AML-193 (cell line): Measurements from ENCODE around the gene ZNF730.
"Not testable (repeated sequence)": the region's sequence is repeated elsewhere in the genome, so short reads cannot be mapped to it uniquely, and the experiment has no call there.

Experiments used
- DNase-seq, 2 experiments: peaks; one replicate each; lab custom pipeline; 2025; lab: John Stamatoyannopoulos, UW

Gene ZNF730

DNA sequence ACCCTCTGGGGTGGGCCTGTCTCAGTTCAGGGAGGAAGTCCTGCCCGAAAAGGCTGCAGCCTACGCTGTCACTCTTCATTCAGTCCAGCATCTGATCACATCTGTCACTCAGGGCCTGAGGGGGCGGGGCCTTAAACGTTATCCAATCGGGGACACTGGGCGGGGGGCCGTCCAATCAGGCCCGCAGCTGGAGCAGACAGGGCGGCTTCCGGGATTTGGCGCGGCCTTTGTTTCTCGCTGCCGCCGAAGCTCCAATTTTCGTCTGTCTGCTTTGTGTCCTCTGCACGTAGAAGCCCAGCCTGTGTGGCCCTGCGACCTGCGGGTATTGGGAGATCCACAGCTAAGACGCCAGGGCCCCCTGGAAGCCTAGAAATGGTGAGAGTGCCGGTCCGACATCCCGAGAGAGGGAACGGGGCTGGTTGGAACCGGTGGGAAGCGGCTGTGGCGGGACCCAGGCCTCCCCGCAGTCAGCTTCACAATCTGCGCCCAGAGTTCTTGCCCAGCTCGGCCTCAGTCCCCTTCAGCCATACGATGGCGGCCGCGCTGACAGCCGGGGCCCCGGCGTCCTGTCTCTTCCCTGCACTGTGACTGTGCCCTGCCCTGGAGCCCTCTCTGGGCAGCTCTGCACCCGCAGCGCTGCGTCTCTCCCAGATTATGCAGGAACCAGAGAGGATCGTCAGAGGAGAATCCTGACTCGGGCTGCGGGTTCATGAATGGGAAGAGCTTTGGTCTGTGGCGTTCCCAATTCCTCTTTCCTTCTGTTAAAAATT, at the start of gene ZNF730:
TSS of gene ZNF730 (plus strand) at position 224 of the 770 bp plus-strand sequence. CDS start at position 373, 149 bp downstream.
- peak; percentile 44 to 54 for DNase-seq

DNA sequence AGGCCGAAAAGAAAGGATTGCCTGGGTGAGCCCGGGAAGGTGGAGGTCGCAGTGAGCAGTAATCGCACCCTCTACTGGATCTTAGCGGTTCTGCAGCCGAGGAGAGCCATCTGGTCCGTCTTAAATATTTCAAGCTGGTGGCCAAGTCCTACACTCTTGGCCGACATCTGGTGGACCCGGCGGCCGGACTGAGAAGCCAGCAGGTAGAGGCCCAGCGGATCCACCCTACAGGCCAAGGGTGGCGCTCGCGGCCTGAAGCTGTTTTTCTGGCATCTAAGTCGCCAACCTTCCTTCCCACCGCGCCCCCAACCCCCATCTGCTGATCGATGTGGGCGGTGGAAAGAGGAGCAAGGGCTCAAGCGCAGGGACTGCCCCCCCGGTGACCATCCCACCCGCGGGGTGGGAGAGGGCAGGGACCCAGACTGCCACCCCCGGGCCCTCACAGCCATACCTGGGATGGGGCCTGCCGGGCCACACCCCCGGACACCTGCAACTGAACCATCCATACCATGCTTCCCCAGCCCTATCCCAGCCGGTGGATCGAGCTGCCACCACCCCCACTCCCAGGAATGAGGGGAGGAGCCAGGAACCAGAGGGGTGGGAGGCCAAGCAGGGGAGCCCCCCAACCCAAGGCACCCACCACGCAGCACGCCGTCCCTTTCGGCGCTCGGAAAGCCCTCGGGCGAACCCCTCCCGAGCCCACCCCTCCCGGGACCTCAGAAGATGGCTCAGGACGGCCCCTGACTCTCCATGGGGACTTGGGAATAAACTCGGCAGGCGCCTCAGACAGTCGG, 46.3 kb upstream of the ZNF730 start:
- DNase-seq: no peak

DNA sequence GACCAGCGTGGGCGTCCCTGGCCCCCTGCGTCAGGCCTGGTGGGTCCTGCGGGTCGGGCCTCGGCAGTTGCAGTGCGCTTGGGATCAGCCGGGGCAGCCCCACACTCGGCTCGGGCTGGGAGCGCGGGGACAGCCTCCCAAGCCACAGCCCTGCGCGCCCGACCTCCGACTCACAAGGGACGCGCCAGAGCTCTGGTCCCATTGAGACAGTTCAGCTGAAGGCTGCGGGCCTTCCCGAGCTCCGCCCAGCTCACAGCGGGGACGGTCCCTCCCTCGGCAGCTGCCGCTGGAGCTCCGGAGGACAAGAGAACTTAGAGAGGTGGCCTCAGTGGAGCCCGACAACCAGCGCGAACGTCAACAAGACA, 45.7 kb upstream of the ZNF730 start:
- no peak for DNase-seq

DNA sequence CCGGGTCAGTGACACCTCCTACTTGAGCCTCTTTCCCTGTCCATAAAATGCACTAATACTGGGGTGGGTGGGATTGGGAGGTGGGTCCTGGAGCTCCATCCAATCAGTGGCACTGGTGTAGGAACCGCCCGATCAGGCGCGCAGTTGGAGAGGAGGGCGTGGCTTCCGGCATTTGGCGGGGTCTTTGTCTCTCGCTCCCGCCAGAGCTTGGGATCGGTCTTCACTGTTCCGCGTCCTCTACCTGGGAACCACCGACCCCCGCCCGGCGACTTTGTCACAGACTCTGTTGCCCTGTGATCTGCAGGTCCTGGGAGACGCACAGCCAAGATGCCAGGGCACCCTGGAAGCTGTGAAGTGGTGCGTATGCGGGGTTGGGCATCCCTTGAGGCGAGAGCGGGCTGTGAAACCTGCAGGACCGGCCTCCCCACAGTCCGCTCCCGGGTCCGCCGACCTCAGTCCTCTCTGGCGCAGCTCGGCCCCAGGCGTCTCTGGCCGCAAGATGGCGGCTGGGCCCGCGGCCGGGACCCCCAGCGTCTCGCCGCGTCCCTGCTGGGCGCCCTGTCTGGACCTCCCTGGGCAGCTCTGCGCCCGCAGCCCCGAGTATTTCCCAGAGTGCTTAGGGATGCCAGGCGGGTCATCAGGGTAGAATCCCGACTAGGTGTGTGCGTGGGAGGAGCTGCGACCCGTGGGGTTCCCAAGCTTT, 41.6 kb upstream of the ZNF730 start:
- DNase-seq: no peak

DNA sequence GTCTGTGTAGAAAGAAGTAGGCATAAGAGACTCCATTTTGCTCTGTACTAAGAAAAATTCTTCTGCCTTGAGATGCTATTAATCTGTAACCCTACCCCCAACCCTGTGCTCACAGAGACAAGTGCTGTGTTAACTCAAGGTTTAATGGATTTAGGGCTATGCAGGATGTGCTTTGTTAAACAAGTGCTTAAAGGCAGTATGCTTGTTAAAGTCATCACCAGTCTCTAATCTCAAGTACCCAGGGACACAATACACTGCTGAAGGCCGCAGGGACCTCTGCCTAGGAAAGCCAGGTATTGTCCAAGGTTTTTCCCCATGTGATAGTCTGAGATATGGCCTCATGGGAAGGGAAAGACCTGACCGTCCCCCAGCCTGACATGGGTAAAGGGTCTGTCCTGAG, 39.0 kb upstream of the ZNF730 start:
- not testable (repeated sequence) for DNase-seq

DNA sequence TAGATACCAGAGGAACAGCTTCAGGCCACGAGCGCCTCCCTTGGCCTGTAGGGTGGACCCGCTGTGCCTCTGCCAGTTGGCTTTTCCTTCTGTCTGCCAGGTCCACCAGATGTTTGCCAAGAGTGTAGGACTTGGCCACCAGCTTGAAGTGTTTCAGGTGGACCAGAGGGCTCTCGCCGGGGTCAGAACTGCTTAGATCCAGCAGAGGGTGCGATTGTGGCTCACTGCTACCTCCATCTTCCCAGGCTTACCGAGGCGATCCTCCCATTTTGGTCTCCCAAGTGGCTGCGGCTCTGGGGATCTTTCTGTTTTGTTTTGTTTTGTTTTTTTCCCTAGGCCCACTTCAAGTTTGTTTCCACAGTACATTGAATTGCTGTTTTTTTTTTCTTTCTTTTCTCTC, 23.0 kb upstream of the ZNF730 start:
- DNase-seq: no peak

DNA sequence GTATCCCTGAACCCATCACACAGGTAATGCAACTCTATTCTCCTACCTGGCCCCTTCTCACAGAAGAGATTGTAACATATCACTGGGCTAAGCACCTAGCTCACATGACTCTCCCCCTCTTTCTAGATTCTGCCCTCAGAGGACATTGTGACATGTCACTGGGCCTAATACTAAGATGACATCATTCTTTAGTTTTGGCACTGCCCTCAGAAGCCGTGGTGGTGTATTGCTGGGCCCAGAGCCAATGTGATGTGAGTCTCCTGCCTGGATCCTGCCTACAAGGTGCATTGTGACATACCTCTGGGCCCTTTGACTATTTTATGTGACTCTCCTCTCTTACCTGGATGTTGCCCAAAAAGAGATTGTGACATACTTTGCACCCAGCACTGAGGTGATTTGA, 21.4 kb upstream of the ZNF730 start:
- DNase-seq: no peak

DNA sequence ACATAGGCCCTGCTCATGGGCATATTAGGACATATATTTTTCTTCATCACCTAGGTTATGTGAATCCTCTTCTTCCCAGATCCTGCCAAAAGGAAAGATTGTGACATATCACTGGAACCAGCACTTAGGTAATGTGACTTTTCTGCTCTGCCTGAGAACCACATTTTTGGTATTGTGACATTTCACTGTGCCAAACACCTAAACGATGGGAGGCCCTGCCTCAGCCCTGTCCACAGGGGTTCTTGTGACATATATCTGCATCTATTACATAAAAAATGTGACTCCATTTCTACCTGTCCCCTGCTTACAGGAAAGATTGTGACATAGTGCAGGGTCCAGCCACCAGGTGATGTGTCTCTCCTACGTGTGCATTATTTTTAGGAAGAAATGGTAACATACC, 18.5 kb upstream of the ZNF730 start:
- no peak for DNase-seq

DNA sequence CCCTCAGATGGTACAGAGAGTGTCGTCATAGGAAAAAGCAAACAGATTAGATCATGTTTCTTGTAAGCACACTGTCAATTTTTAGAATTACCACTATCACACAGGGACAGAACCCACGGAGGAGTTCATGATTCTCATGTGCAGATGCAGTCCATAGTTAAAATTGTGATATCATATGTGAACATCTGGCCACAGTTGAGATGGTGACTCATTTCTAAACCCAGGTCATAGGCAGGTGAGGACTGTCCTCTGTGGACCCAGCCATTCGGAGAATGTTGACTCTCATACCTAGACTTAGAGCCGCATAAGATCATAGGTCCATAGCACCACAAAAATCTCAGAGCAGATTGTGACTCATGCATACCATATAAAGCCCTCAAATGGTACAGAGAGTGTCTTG, 17.8 kb upstream of the ZNF730 start:
- no peak for DNase-seq

DNA sequence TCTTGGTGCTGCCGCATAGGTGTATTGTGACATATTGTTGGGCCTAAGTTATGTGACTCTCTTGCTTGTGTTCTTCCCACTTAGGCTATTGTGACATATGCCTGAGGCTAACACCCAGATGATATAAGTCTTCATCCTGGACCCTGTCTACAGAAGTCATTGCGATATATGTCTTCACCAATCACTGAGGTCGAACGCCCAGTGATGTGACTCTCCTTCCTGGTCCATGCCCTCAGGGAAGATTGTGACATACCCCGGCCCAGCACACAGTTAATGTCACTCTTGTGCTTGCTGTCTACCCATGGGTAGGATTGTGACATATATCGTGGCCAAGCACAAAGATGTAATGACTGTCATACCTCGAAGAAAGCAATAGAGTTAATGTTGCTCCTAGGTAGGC, 16.9 kb upstream of the ZNF730 start:
- DNase-seq: peak; percentile 45 to 46

DNA sequence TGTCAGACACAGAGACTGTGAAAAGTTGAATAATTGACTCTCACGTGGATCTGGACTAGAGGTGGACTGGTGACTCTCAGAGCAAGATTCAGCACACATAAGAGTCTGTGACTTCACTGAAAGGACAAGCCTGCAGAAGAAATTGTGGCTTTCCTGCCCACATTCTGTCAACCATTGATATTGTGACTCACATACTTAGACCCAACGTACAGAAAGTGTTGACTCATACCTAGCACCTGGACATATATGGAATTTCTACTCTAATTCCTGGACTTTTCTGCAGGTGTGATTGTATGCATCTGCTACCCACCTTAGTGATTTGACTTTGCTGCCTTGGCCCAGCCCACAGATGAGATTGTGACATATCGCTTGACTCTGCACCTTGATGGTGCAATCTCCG, 15.6 kb upstream of the ZNF730 start:
- DNase-seq: no peak

DNA sequence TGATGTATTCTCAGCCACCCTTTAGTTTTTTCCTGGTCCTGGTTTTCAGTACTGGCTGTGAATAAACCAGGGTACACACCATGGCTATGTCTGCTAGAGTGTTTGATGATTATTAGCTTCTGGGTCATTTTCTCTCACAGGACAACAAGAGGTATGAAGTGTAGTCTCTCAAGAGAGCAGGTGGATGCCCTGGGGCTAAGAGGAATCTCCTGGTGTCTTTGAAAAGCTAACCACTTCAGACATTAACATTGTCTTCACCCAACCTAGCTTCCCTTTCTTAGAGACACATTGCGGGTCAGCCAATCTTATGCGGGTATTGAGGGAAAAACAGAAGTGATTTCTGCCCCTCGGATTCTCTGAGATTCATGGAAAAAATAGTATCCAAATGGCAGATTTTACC, 1.6 kb downstream of the ZNF730 start:
- DNase-seq: no peak

DNA sequence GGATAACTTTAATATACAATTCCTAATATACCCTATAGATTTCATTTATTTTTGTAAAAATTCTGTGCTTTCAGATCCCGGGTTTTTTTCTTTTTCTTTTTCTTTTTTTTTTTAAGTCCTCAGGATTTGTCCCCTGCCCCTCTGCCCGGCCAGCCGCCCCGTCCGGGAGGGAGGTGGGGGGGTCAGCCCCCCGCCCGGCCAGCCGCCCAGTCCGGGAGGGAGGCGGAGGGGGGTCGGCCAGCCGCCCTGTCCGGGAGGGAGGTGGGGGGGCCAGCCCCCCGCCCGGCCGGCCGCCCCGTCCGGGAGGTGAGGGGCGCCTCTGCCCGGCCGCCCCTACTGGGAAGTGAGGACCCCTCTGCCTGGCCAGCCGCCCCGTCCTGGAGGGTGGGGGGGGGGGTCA, 17.4 kb downstream of the ZNF730 start:
- not testable (repeated sequence) for DNase-seq

DNA sequence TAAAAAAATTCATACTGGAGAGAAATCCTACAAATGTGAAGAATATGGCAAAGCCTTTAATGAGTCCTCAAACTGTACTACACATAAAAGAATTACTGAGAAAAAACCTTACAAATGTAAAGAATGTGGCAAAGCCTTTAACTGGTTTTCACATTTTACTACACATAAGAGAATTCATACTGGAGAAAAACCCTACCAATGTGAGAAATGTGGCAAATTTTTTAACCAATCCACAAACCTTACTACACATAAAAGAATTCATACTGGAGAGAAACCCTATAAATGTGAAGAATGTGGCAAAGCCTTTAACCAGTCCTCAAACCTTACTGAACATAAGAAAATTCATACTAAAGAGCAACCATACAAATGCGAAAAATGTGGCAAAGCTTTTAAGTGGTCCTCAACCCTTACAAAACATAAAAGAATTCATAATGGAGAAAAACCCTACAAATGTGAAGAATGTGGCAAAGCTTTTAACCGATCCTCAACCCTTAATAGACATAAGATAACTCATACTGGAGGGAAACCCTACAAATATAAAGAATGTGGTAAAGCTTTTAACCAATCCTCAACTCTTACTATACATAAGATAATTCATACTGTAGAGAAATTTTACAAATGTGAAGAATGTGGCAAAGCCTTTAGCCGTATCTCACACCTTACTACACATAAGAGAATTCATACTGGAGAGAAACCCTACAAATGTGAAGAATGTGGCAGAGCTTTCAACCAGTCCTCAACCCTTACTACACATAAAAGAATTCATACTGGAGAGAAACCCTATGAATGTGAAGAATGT, 29.0 kb downstream of the ZNF730 start:
- no peak for DNase-seq

DNA sequence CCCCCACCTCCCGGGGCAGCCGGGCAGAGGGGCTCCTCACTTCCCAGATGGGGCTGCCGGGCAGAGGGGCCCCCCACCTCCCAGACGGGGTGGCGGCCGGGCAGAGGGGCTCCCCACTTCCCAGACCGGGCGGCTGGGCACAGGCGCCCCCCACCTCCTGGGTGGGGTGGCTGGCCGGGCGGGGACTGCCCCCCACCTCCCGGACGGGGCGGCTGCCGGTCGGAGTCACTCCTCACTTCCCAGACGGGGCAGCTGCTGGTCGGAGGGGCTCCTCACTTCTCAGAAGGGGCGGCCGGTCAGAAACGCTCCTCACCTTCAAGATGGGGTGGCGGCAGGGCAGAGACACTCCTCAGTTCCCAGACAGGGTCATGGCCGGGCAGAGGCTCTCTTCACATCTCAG, 43.9 kb downstream of the ZNF730 start:
- DNase-seq: no peak

DNA sequence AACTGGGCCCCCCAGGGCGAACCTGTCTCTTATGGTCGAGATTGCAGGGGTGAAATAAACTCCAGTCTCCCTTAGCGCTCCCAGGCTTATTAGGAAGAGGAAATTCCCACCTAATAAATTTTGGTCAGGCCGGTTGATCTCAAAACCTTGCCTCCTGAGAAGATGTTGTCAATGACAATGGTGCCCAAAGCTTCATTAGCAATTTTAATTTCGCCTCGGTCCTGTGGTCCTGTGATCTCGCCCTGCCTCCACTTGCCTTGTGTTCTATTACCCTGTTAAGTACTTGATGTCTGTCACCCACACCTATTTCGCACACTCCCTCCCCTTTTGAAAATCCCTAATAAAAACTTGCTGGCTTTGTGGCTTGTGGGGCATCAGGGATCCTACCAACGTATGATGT, 51.5 kb downstream of the ZNF730 start:
- not testable (repeated sequence) for DNase-seq

DNA sequence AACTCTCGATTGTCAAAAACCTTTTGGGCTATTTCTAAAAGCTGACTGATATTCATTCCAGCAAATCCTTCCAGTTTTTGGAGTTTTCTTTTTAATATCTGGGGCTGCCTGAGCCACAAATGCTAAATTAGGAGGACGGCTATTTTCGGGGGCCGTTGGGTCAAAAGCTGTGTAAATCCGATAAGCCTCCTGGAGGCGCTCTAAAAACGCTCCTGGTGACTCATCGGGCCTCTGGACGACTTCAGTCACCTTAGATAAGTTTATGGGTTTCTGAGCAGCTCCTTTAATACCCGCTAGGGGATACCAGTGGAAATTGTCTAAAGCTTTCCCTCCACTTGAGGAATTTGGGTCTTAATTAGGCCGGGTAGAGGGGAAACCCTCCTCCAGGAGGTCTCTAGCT, 66.4 kb downstream of the ZNF730 start:
- DNase-seq: no peak

DNA sequence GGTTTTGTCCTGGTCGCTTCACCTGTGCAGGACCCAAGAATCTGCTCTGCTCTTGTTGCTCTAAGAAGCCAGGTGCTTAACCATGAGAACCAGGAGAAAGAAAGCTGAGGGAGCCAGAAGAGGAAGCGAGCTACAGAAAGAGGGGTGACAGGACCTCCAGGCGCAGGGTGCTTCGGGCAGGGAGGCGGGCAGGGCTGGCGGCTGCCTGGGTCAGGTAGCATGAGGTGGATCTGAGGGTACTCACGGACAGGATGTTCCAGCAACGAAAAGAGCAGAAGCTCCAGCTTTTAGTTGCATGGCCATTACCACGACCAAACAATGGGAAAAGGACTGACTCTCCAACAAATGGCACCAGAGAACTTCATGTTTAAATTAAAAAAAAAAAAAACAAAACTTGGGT, 73.5 kb downstream of the ZNF730 start:
- DNase-seq: no peak
